ENCODE results near the gene FLNB.

DNA sequence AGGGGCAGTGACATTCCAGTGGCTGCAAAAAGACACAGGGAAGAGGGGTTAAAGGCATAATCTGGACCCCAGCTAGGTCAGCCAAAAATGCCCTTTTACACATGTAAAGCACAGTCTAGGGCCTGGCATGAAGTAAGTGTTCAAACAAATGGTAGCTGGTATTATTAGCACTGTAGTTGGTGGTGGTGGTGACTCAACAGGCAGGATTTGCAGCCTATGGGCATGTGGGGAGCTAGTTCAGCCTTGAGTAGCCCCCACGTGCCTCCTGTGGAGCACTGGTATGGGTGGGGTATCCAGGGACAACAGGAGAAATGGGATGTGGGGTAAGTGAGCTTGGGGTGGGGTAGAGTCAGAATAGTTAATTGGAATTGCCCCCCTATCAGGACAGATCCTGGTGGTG lies 175.0 kb downstream of the FLNB start:
- TF ChIP-seq CTCF (IDR thresholded peaks at IDR 0.05) (no peak), POLR2AphosphoS5 (IDR thresholded peaks at IDR 0.05) (no peak), POLR2A (IDR thresholded peaks at IDR 0.05; ENCODE audit: low read depth) (no peak)

Measured in esophagus muscularis mucosa (tissue), 3 donors.